ENCODE measurements around the gene RNF187. TPM values are rescaled to one million over a fixed set of nuclear protein-coding genes. Genes with fewer than 3 reads are reported as not detected.
A peak's percentile ranks its signal among the peaks of the same experiment; 100 is the strongest.

Gene RNF187
- total and polyA plus RNA-seq, 7 experiments from 2014 or later: 16.5 to 133 (median 66.3) TPM

DNA sequence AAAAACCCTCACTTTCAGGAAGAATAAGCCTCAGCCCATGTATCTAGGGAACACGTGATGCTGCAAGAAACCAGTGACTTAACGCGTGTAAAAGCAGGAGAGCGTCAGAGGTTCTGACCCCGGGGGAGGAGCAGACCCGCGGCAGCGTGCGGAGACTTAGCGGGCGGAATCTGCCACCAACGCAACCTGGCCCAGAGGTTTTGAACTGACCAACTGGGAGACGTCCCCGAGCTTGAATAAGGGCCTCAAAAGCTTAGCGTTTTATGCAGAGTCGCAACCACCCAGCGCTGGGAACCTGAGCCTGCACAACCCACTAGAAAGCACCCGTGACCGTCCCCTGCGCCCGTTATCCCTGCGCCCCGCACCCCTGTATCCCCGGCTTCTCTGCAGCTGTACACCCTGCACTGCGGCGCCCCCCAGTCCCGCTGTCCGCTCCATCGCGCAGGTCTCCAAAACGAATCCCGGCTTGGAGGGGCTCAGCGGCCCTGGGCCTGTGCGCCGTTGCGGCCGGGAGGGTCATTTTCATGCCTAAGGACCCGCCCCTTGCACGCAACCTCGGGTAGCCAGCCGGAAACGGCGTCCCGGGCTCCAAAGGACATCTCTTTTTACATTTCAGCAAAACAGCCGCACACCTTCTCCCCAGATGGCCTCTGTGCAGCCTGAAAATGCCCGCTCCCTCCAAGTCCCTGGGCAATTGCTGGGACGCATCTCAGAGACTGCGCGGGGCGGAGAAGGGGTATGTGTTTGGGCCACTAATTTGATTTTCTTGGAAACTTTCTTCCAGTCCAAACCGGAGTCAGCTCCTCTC, 41.1 kb upstream of the RNF187 start:
- peak overlapping the region; percentile 40 for H3K4me3 ChIP-seq (ENCODE audit: low read length)
- POLR2A ChIA-PET: interaction anchor here (0.6 to 1.2 kb wide), 2 partner anchors 11 to 40 kb away, joined by 3 read pairs; a partner anchor contains a TSS
- Mint-ChIP-seq H3K27me3 (peaks cover 34 to 66% (median 45%) of the 10 kb centered on the region in 5 donors), H3K4me3 (peak overlapping the region; percentile 73 to 86 (median 82)), H3K36me3 (peaks cover 0 to 5% (median 0%) of the 10 kb centered on the region in 5 donors), H3K4me1 (peaks cover 8 to 16% (median 12%) of the 10 kb centered on the region in 7 donors), H3K9me3 (peaks cover 0 to 2% (median 0%) of the 10 kb centered on the region in 11 donors), H3K27ac (peak overlapping the region in 1 of 9 donors; percentile 35)
- DNase-seq (peak in 7 of 9 donors; percentile 15 to 44 (median 26)), ATAC-seq (peak; percentile 78)
- H3K36me3 ChIP-seq (ENCODE audit: control insufficient read depth in 2 of 3, insufficient read depth in 3 of 3, low read length in 3 of 3): no peaks in the 10 kb centered on the region
- no peak overlapping the region for H3K27ac ChIP-seq (ENCODE audit: low read depth, low read length)
- H3K4me1 ChIP-seq (ENCODE audit: control insufficient read depth in 2 of 2, insufficient read depth in 2 of 2, low read length in 2 of 2): peaks cover 3 to 8% of the 10 kb centered on the region in 2 donors
- CTCF ChIA-PET: no interaction called here
- no peaks in the 10 kb centered on the region for H3K9me3 ChIP-seq (ENCODE audit: control insufficient read depth in 2 of 3, low read length in 3 of 3)
- peaks cover 0 to 10% of the 10 kb centered on the region in 2 donors for H3K27me3 ChIP-seq (ENCODE audit: control insufficient read depth in 2 of 2, insufficient read depth in 2 of 2, low read length in 2 of 2)
- intact Hi-C loops (cut with micrococcal nuclease): no loop called here

DNA sequence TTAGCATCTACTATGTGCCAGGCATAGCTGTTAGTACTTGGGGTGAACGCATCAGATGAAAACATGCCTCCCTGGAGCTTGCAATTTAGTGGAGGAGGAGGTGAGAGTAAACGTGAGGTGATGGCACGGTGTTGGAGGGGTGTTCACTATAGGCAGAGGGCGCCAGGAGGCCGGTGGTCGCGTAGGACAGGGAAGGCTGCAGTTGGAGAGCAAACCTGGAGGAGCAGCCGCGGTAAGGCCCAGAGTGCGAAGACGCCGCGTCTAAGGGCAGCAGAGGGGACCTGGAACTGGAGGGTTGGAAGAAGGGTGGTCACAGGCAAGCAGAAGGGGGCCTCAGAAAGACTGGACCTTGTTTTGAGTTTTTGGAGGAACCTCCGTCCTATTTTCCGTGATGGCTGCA, 40.3 kb upstream of the RNF187 start:
- no peak overlapping the region for H3K4me3 ChIP-seq (ENCODE audit: low read length)
- ChIA-PET POLR2A (interaction anchor here (1.2 kb wide), 1 partner anchor 40 kb away, joined by 3 read pairs; no protein-coding TSS in a partner anchor), CTCF (no interaction called here)
- Mint-ChIP-seq H3K27ac (no peak overlapping the region), H3K4me3 (peak overlapping the region in 6 of 10 donors; percentile 10 to 83 (median 72)), H3K36me3 (peaks cover 0 to 5% (median 0%) of the 10 kb centered on the region in 5 donors), H3K4me1 (peaks cover 8 to 16% (median 12%) of the 10 kb centered on the region in 7 donors), H3K27me3 (peaks cover 34 to 62% (median 43%) of the 10 kb centered on the region in 5 donors), H3K9me3 (peaks cover 0 to 2% (median 0%) of the 10 kb centered on the region in 11 donors)
- peaks cover 3 to 8% of the 10 kb centered on the region in 2 donors for H3K4me1 ChIP-seq (ENCODE audit: control insufficient read depth in 2 of 2, insufficient read depth in 2 of 2, low read length in 2 of 2)
- ATAC-seq (no peak), DNase-seq (no peak)
- H3K27me3 ChIP-seq (ENCODE audit: control insufficient read depth in 2 of 2, insufficient read depth in 2 of 2, low read length in 2 of 2): peaks cover 0 to 10% of the 10 kb centered on the region in 2 donors
- intact Hi-C loops (cut with micrococcal nuclease): no loop called here
- no peak overlapping the region for H3K27ac ChIP-seq (ENCODE audit: low read depth, low read length)
- no peaks in the 10 kb centered on the region for H3K9me3 ChIP-seq (ENCODE audit: control insufficient read depth in 2 of 3, low read length in 3 of 3)
- no peaks in the 10 kb centered on the region for H3K36me3 ChIP-seq (ENCODE audit: control insufficient read depth in 2 of 3, insufficient read depth in 3 of 3, low read length in 3 of 3)

DNA sequence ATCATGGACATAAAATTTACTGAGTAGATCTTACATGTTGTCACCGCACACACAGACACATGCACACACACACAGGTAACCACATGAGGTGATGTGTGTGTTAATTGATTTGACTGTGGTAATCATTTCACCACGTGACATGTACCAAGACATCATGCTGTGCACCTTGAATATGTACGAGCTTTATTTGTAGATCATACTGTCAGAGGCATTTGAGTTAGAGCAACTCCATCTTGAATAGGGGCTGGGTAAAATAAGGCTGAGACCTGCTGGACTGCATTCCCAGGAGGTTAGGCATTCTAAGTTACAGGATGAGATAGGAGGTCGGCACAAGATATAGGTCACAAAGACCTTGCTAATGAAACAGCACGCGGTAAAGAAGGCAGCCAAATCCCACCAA, 38.8 kb upstream of the RNF187 start:
- POLR2A ChIA-PET: no interaction called here
- no peaks in the 10 kb centered on the region for H3K9me3 ChIP-seq (ENCODE audit: control insufficient read depth in 2 of 3, low read length in 3 of 3)
- ATAC-seq: no peak
- no peak overlapping the region for H3K27ac ChIP-seq (ENCODE audit: low read depth, low read length)
- intact Hi-C loops (cut with micrococcal nuclease): no loop called here
- CTCF ChIA-PET: no interaction called here
- DNase-seq: no peak
- peaks cover 3 to 8% of the 10 kb centered on the region in 2 donors for H3K4me1 ChIP-seq (ENCODE audit: control insufficient read depth in 2 of 2, insufficient read depth in 2 of 2, low read length in 2 of 2)
- H3K36me3 Mint-ChIP-seq: peaks cover 0 to 5% (median 1%) of the 10 kb centered on the region in 5 donors
- no peak overlapping the region for H3K4me3 Mint-ChIP-seq
- H3K9me3 Mint-ChIP-seq: peaks cover 0 to 2% (median 0%) of the 10 kb centered on the region in 11 donors
- H3K36me3 ChIP-seq (ENCODE audit: control insufficient read depth in 2 of 3, insufficient read depth in 3 of 3, low read length in 3 of 3): no peaks in the 10 kb centered on the region
- peaks cover 0 to 10% of the 10 kb centered on the region in 2 donors for H3K27me3 ChIP-seq (ENCODE audit: control insufficient read depth in 2 of 2, insufficient read depth in 2 of 2, low read length in 2 of 2)
- H3K27me3 Mint-ChIP-seq: peaks cover 33 to 48% (median 34%) of the 10 kb centered on the region in 5 donors
- peaks cover 8 to 18% (median 15%) of the 10 kb centered on the region in 7 donors for H3K4me1 Mint-ChIP-seq
- no peak overlapping the region for H3K27ac Mint-ChIP-seq
- H3K4me3 ChIP-seq (ENCODE audit: low read length): no peak overlapping the region

DNA sequence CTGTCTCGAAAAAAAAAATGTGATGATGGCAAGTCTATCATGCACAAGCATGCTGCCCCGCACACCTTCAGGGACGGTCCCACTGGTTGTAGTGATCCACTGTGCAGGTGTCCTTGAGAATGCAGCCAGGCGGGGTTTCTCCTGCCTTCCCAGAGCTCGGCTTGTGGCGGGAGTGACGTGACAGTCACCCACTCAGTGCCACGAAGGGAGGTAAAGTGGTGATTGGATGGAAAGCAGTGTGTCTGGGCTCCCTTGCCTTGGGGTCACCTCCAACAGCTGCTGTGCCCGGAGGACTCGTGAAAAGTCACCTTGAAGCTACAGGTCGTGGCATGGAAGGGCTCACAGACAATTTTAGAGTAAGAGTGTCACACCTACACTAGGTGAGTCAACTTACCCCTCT, 37.0 kb upstream of the RNF187 start:
- H3K27ac Mint-ChIP-seq: no peak overlapping the region
- POLR2A ChIA-PET: no interaction called here

DNA sequence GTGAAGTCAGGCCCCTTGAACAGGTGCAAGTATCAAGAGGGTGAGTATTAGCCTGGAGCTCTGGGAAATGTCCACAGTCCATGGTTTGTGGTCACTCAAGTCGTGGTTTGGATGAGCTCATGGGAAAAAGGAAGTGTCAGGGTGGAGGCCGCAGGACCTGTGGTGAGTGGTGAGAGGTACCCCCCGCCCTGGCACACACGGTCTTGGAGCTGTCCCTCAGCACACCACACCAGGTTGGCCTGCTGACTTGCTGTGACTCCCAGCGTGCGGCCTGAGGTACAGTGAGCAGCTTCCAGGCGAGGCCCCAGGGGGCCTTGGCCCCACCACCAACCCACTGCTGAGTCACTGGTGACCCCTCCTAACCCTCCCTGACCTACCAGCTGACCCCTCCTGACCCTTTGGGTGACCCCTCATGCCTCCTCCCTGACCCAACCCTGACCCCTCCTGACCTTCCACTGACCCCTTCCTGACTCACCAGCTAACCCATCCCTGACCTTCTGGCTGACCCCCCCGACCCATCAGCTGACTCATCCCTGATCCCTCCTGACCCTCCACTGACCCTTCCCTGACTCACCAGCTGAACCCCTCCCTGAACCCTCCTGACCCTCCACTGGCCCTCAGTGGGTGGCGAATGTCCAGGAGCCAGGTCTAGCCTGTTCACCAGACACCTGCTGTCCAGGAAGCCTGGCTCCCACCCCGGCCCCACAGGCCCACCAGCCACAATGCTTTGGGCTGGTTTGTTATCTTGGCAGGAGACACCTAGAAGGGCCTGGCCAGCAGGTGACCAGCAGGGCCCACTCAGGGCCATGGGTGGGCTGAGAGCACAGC, 34.8 kb upstream of the RNF187 start:
- no peak for DNase-seq
- H3K9me3 Mint-ChIP-seq: no peaks in the 10 kb centered on the region
- H3K27me3 Mint-ChIP-seq: peaks cover 0 to 17% (median 0%) of the 10 kb centered on the region in 5 donors
- peaks cover 12 to 40% (median 25%) of the 10 kb centered on the region in 7 donors for H3K4me1 Mint-ChIP-seq
- no peak overlapping the region for H3K4me3 Mint-ChIP-seq
- peaks cover 0 to 13% (median 0%) of the 10 kb centered on the region in 5 donors for H3K36me3 Mint-ChIP-seq
- no peak overlapping the region for H3K27ac Mint-ChIP-seq
- Histone ChIP-seq H3K36me3 (ENCODE audit: control insufficient read depth in 2 of 3, insufficient read depth in 3 of 3, low read length in 3 of 3) (no peaks in the 10 kb centered on the region), H3K4me1 (ENCODE audit: control insufficient read depth in 2 of 2, insufficient read depth in 2 of 2, low read length in 2 of 2) (peaks cover 5 to 10% of the 10 kb centered on the region in 2 donors), H3K27ac (ENCODE audit: low read depth, low read length) (no peak overlapping the region), H3K9me3 (ENCODE audit: control insufficient read depth in 2 of 3, low read length in 3 of 3) (no peaks in the 10 kb centered on the region), H3K4me3 (ENCODE audit: low read length) (no peak overlapping the region), H3K27me3 (ENCODE audit: control insufficient read depth in 2 of 2, insufficient read depth in 2 of 2, low read length in 2 of 2) (peaks cover 0 to 2% of the 10 kb centered on the region in 2 donors)
- POLR2A ChIA-PET: interaction anchor here (1.1 kb wide), 1 partner anchor 12 kb away, joined by 5 read pairs; no protein-coding TSS in a partner anchor
- intact Hi-C loops (cut with micrococcal nuclease): loop anchor here in 1 of 2 donors (10.0 kb wide), 1 partner anchor 1052 kb away; the partner anchor contains the start of gene NUP133
- peak; percentile 52 for ATAC-seq
- CTCF ChIA-PET: no interaction called here

More for the DNA sequence above, 37.0 kb upstream of the RNF187 start:
- Histone ChIP-seq H3K27ac (ENCODE audit: low read depth, low read length) (no peak overlapping the region), H3K4me1 (ENCODE audit: control insufficient read depth in 2 of 2, insufficient read depth in 2 of 2, low read length in 2 of 2) (peaks cover 3 to 7% of the 10 kb centered on the region in 2 donors), H3K27me3 (ENCODE audit: control insufficient read depth in 2 of 2, insufficient read depth in 2 of 2, low read length in 2 of 2) (peaks cover 0 to 5% of the 10 kb centered on the region in 2 donors), H3K9me3 (ENCODE audit: control insufficient read depth in 2 of 3, low read length in 3 of 3) (no peaks in the 10 kb centered on the region), H3K4me3 (ENCODE audit: low read length) (no peak overlapping the region), H3K36me3 (ENCODE audit: control insufficient read depth in 2 of 3, insufficient read depth in 3 of 3, low read length in 3 of 3) (no peaks in the 10 kb centered on the region)
- no peak for DNase-seq
- H3K9me3 Mint-ChIP-seq: no peaks in the 10 kb centered on the region
- ATAC-seq: no peak
- CTCF ChIA-PET: no interaction called here
- H3K27me3 Mint-ChIP-seq: peaks cover 17 to 33% (median 18%) of the 10 kb centered on the region in 5 donors
- H3K36me3 Mint-ChIP-seq: peaks cover 0 to 13% (median 5%) of the 10 kb centered on the region in 5 donors
- H3K4me3 Mint-ChIP-seq: no peak overlapping the region
- intact Hi-C loops (cut with micrococcal nuclease): loop anchor here in 1 of 2 donors (10.0 kb wide), 1 partner anchor 1055 kb away; the partner anchor contains the start of gene NUP133
- peaks cover 11 to 32% (median 15%) of the 10 kb centered on the region in 7 donors for H3K4me1 Mint-ChIP-seq

DNA sequence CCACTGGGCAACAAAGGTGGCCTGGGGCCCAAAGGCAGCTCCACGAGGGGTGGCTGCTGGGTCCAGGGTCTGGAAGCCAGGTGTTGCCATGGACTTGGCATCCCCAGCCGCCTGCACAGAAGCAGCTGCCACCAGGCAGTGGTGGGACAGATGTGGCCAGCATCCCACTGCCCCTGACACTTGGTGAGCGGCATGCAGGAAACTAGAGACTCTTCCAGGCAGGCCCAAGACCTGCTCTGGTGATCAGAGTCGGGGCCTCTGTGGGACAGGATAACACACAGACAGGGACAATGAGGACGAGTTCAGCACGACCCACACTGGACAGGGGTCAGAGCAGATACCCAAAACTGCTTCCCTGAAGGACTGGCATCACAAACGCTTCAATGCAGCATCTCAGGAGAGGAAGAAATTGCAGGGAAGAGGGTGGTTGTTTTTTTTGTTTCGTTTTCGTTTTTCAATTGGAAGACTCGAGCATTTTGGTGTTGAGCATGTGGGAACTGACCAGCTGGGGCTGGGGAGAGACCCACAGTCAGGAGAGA, 34.1 kb upstream of the RNF187 start:
- H3K4me3 Mint-ChIP-seq: no peak overlapping the region
- H3K27me3 Mint-ChIP-seq: peaks cover 0 to 12% (median 0%) of the 10 kb centered on the region in 5 donors
- H3K36me3 ChIP-seq (ENCODE audit: control insufficient read depth in 2 of 3, insufficient read depth in 3 of 3, low read length in 3 of 3): no peaks in the 10 kb centered on the region
- peaks cover 5 to 10% of the 10 kb centered on the region in 2 donors for H3K4me1 ChIP-seq (ENCODE audit: control insufficient read depth in 2 of 2, insufficient read depth in 2 of 2, low read length in 2 of 2)
- peak overlapping the region in 2 of 9 donors; percentile 43 to 82 for H3K27ac Mint-ChIP-seq
- H3K27ac ChIP-seq (ENCODE audit: low read depth, low read length): no peak overlapping the region
- ChIA-PET POLR2A (no interaction called here), CTCF (no interaction called here)
- peaks cover 13 to 41% (median 32%) of the 10 kb centered on the region in 7 donors for H3K4me1 Mint-ChIP-seq
- ATAC-seq (no peak), DNase-seq (no peak)
- no peaks in the 10 kb centered on the region for H3K9me3 ChIP-seq (ENCODE audit: control insufficient read depth in 2 of 3, low read length in 3 of 3)
- H3K36me3 Mint-ChIP-seq: peaks cover 0 to 13% (median 0%) of the 10 kb centered on the region in 5 donors
- H3K27me3 ChIP-seq (ENCODE audit: control insufficient read depth in 2 of 2, insufficient read depth in 2 of 2, low read length in 2 of 2): no peaks in the 10 kb centered on the region
- peaks cover 0 to 5% (median 0%) of the 10 kb centered on the region in 11 donors for H3K9me3 Mint-ChIP-seq
- H3K4me3 ChIP-seq (ENCODE audit: low read length): no peak overlapping the region
- intact Hi-C loops (cut with micrococcal nuclease): loop anchor here in 1 of 2 donors (10.0 kb wide), 1 partner anchor 1052 kb away; the partner anchor contains the start of gene NUP133
